MM.1S (cell line): Measurements from ENCODE around the gene FSHB.
"Not testable (repeated sequence)": the region's sequence is repeated elsewhere in the genome, so short reads cannot be mapped to it uniquely, and the experiment has no call there.

Experiments used
- DNase-seq: peaks from one replicate; pipeline ENCODE4 v3.0.0-alpha.2; 2015
- H2AFZ ChIP-seq: fragments of 300-600 bp; sonication (generic); 2 replicates; pipeline ENCODE4 v1.6.0; 2016; ENCODE audit warnings: antibody characterized with exemption, low read length
- H3F3A ChIP-seq: fragments of 300-600 bp; sonication (generic); 2 replicates; pipeline ENCODE4 v1.6.1; 2016; ENCODE audit warnings: mild to moderate bottlenecking, antibody characterized with exemption, low read length, moderate library complexity, mixed read lengths; ENCODE audit not compliant: insufficient read depth
- H3K27ac ChIP-seq: fragments of 300-600 bp; sonication (generic); 2 replicates; pipeline ENCODE4 v1.5.1; 2016; ENCODE audit warnings: mild to moderate bottlenecking, low read length
- H3K27me3 ChIP-seq: fragments of 300-600 bp; sonication (generic); replicated peaks from 2 replicates; pipeline ENCODE4 v1.6.0; 2016; ENCODE audit warnings: low read length; ENCODE audit not compliant: insufficient read depth
- H3K36me3 ChIP-seq: fragments of 300-600 bp; sonication (generic); replicated peaks from 2 replicates; pipeline ENCODE4 v1.6.1; 2016; ENCODE audit warnings: mild to moderate bottlenecking, low read length, mixed read lengths; ENCODE audit not compliant: insufficient read depth
- H3K4me1 ChIP-seq: fragments of 300-600 bp; sonication (generic); 2 replicates; pipeline ENCODE4 v1.6.1; 2016; ENCODE audit warnings: low read length, mixed read lengths
- H3K4me2 ChIP-seq: fragments of 300-600 bp; sonication (generic); 2 replicates; pipeline ENCODE4 v1.6.0; 2016; ENCODE audit warnings: low read depth, low read length
- H3K4me3 ChIP-seq: fragments of 300-600 bp; sonication (generic); 2 replicates; pipeline ENCODE4 v1.5.1; 2016; ENCODE audit warnings: low read length, mixed read lengths
- H3K79me2 ChIP-seq: fragments of 300-600 bp; sonication (generic); 2 replicates; pipeline ENCODE4 v1.6.1; 2016; ENCODE audit warnings: mixed run types, low read length, mixed read lengths
- H3K9ac ChIP-seq: fragments of 300-600 bp; sonication (generic); 2 replicates; pipeline ENCODE4 v1.6.1; 2016; ENCODE audit warnings: low read length, mixed read lengths
- H3K9me2 ChIP-seq: fragments of 300-600 bp; sonication (generic); replicated peaks from 2 replicates; pipeline ENCODE4 v1.6.1; 2016; ENCODE audit warnings: mild to moderate bottlenecking, low read length, mixed read lengths; ENCODE audit not compliant: insufficient read depth
- H3K9me3 ChIP-seq: fragments of 300-600 bp; sonication (generic); replicated peaks from 2 replicates; pipeline ENCODE4 v1.6.1; 2016; ENCODE audit warnings: mild to moderate bottlenecking, low read length, mixed read lengths; ENCODE audit not compliant: insufficient read depth
- H4K20me1 ChIP-seq: fragments of 300-600 bp; sonication (generic); 2 replicates; pipeline ENCODE4 v1.6.1; 2016; ENCODE audit warnings: mild to moderate bottlenecking, low read length, moderate library complexity, mixed read lengths; ENCODE audit not compliant: insufficient read depth
- EZH2 ChIP-seq: fragments of 300-600 bp; sonication (generic); optimal IDR thresholded peaks from 2 replicates; pipeline ENCODE3; 2017; ENCODE audit warnings: low read depth, mild to moderate bottlenecking, antibody characterized with exemption, low read length, mixed read lengths
- EZH2phosphoT487 ChIP-seq: fragments of 300-600 bp; sonication (generic); IDR thresholded peaks from 2 replicates; pipeline ENCODE4 v1.6.1; 2018; ENCODE audit warnings: antibody characterized with exemption, low read length
- TF ChIP-seq, protein P1 (sequence below): fragments of 300-600 bp; sonication (generic); IDR thresholded peaks from 2 replicates; pipeline ENCODE4 v1.5.1; 2016; ENCODE audit warnings: antibody characterized with exemption, low read length, mixed read lengths

The FSHB gene

DNA sequence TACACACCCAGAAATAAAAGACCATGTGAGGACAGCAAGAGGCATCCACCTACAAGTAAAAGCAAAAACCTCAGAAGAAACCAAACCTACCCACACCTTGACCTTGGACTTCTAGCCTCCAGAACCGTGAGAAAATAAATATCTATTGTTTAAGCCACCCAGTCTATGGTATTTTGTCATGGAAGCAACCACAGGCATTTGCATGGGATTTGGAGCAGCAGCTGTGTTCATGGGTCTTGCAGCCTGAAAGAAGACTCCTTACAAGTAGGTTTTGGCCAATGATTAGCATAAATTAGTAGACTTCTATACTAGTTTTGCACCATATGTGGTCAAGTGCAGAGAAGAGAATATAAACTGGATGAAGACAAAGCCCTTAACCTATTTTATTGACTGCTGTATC is 27.9 kb downstream of the FSHB start:
- H3K27ac ChIP-seq: no peak overlapping the region
- H3K27me3 ChIP-seq: no peaks in the 10 kb centered on the region
- H3K36me3 ChIP-seq: no peaks in the 10 kb centered on the region
- no peaks in the 10 kb centered on the region for H3K4me1 ChIP-seq
- H4K20me1 ChIP-seq: no peaks in the 10 kb centered on the region
- DNase-seq: no peak
- H2AFZ ChIP-seq: no peak overlapping the region
- TF ChIP-seq EZH2phosphoT487 (no peak), EZH2 (no peak)
- TF ChIP-seq, protein P1, sequence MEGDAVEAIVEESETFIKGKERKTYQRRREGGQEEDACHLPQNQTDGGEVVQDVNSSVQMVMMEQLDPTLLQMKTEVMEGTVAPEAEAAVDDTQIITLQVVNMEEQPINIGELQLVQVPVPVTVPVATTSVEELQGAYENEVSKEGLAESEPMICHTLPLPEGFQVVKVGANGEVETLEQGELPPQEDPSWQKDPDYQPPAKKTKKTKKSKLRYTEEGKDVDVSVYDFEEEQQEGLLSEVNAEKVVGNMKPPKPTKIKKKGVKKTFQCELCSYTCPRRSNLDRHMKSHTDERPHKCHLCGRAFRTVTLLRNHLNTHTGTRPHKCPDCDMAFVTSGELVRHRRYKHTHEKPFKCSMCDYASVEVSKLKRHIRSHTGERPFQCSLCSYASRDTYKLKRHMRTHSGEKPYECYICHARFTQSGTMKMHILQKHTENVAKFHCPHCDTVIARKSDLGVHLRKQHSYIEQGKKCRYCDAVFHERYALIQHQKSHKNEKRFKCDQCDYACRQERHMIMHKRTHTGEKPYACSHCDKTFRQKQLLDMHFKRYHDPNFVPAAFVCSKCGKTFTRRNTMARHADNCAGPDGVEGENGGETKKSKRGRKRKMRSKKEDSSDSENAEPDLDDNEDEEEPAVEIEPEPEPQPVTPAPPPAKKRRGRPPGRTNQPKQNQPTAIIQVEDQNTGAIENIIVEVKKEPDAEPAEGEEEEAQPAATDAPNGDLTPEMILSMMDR: no peak
- H3K9ac ChIP-seq: no peak overlapping the region
- no peaks in the 10 kb centered on the region for H3K9me3 ChIP-seq
- H3K79me2 ChIP-seq: no peaks in the 10 kb centered on the region
- no peaks in the 10 kb centered on the region for H3F3A ChIP-seq
- H3K9me2 ChIP-seq: no peaks in the 10 kb centered on the region
- no peak overlapping the region for H3K4me2 ChIP-seq
- H3K4me3 ChIP-seq: no peak overlapping the region

DNA sequence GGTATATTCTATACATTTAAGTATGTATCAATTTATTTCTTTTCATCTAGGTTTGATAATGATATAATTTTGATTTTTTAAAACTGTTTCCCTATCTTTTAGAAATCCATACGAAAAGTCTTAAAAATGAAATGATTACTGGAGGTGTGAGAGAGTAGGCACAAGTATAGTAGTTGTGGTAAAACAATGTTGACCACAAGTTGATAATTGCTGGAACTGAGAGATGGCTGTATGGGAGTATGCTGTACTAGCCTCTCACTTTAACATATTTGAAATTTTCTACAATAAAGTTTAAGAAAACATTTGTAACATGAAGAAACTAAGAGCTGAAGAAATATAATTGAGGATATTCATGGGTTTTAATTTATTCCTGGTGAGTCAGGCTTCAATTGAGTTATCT is 30.0 kb downstream of the FSHB start:
- Histone ChIP-seq H3K9me3 (no peaks in the 10 kb centered on the region), H3K9ac (no peak overlapping the region), H3K9me2 (no peaks in the 10 kb centered on the region), H4K20me1 (no peaks in the 10 kb centered on the region), H3K4me3 (no peak overlapping the region), H3K79me2 (no peaks in the 10 kb centered on the region), H3K4me1 (no peaks in the 10 kb centered on the region), H3K27ac (no peak overlapping the region), H3F3A (no peaks in the 10 kb centered on the region), H3K4me2 (no peak overlapping the region), H3K27me3 (no peaks in the 10 kb centered on the region), H2AFZ (no peak overlapping the region), H3K36me3 (no peaks in the 10 kb centered on the region)
- no peak for DNase-seq
- TF ChIP-seq, protein P1: no peak
- TF ChIP-seq EZH2phosphoT487 (no peak), EZH2 (no peak)

DNA sequence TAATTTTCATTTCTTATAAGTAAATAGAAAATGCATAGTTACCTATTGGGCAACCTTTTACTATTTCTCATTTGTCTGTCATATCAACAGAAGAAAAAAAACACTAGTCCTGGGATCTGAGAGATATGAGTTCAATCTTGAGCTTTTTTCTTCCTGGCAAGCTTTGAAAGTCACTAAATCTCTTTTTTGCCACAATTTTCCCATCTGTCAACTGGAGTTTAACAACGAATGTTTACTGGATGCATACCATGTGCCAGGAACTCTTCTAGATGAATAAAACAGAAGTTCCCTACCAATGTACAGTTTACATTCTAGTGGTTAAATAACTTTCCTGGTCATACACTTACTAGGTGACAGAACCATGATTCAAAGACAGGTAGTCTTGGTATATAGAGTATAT is 31.0 kb downstream of the FSHB start:
- no peak for DNase-seq
- Histone ChIP-seq H3K27me3 (no peaks in the 10 kb centered on the region), H3K9ac (no peak overlapping the region), H3K36me3 (no peaks in the 10 kb centered on the region), H3K27ac (no peak overlapping the region), H3K79me2 (no peaks in the 10 kb centered on the region), H4K20me1 (no peaks in the 10 kb centered on the region), H3K9me2 (no peaks in the 10 kb centered on the region), H2AFZ (no peak overlapping the region), H3K4me3 (no peak overlapping the region), H3K9me3 (no peaks in the 10 kb centered on the region), H3K4me2 (no peak overlapping the region), H3F3A (no peaks in the 10 kb centered on the region), H3K4me1 (no peaks in the 10 kb centered on the region)
- TF ChIP-seq EZH2phosphoT487 (no peak), EZH2 (no peak)
- TF ChIP-seq, protein P1: no peak

DNA sequence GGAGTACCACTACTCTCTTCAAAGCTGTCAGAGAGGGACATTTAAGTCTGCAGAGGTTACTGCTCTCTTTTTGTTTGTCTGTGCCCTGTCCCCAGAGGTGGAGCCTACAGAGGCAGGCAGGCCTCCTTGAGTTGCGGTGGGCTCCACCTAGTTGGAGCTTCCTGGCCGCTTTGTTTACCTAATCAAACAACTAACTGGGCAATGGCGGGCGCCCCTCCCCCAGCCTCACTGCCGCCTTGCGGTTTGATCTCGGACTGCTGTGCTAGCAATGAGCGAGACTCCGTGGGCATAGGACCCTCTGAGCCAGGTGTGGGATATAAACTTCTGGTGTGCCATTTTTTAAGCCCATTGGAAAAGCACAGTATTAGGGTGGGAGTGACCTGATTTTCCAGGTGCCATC is 37.8 kb downstream of the FSHB start:
- not testable (repeated sequence) for H4K20me1 ChIP-seq, H3K9ac ChIP-seq, H3F3A ChIP-seq, H3K27ac ChIP-seq, H3K27me3 ChIP-seq, H3K9me3 ChIP-seq, H3K4me1 ChIP-seq, DNase-seq, H3K36me3 ChIP-seq, H3K9me2 ChIP-seq, H2AFZ ChIP-seq, H3K79me2 ChIP-seq, H3K4me2 ChIP-seq, H3K4me3 ChIP-seq
